GM12874 (cell line): ENCODE results near the gene GPR52.

Experiments
- CTCF ChIP-seq: IDR thresholded peaks from 2 replicates; pipeline ENCODE4 v1.5.1; 2011; ENCODE audit warnings: low read depth, mild to moderate bottlenecking, control low read depth, low read length, moderate library complexity; ENCODE audit not compliant: insufficient read depth

Gene GPR52

GRCh38 chr1:174408146-174408545 lies 39.6 kb upstream of the GPR52 start:
- TF ChIP-seq CTCF, result no peak

- no peak for TF ChIP-seq CTCF
Observed at GRCh38 chr1:174413632-174414031, 34.1 kb upstream of the GPR52 start.

- no peak for TF ChIP-seq CTCF
Observed at GRCh38 chr1:174414203-174414602, 33.6 kb upstream of the GPR52 start.

- no peak for TF ChIP-seq CTCF
Observed at GRCh38 chr1:174415506-174415905, 32.3 kb upstream of the GPR52 start.

GRCh38 chr1:174417921-174418320 lies 29.8 kb upstream of the GPR52 start:
- no peak for TF ChIP-seq CTCF

GRCh38 chr1:174425121-174425520 lies 22.6 kb upstream of the GPR52 start:
- TF ChIP-seq CTCF, result no peak

- TF ChIP-seq CTCF, result no peak
Observed at GRCh38 chr1:174426153-174426552, 21.6 kb upstream of the GPR52 start.

GRCh38 chr1:174428033-174428432 lies 19.7 kb upstream of the GPR52 start:
- no peak for TF ChIP-seq CTCF
